Mesothelial cell of epicardium (in vitro differentiated cells): ENCODE data around the gene FOXN1. TPM values are rescaled to one million over a fixed set of nuclear protein-coding genes. Genes with fewer than 3 reads are reported as not detected.

Experiments used
- DNase-seq, 2 experiments: peaks; one replicate each; pipeline ENCODE4 v3.0.0; 2021; ENCODE audit warnings: low spot score in 2 of 2; ENCODE audit not compliant: unreplicated experiment in 2 of 2
- H3K27ac Mint-ChIP-seq: 2 replicates; pipeline ENCODE4 v1.8.0; 2021; ENCODE audit warnings: mixed read lengths
- H3K27me3 Mint-ChIP-seq: 2 replicates; pipeline ENCODE4 v1.8.0; 2021; ENCODE audit warnings: low read depth, mixed read lengths
- H3K36me3 Mint-ChIP-seq: 2 replicates; pipeline ENCODE4 v1.8.0; 2021; ENCODE audit warnings: mixed read lengths
- H3K4me1 Mint-ChIP-seq: 2 replicates; pipeline ENCODE4 v1.8.0; 2021; ENCODE audit warnings: mixed read lengths
- H3K4me3 Mint-ChIP-seq: 2 replicates; pipeline ENCODE4 v1.8.0; 2021; ENCODE audit warnings: mild to moderate bottlenecking, moderate library complexity, mixed read lengths
- H3K9me3 Mint-ChIP-seq: 2 replicates; pipeline ENCODE4 v1.8.0; 2021; ENCODE audit warnings: mixed read lengths
- CTCF ChIP-seq: fragments of 200-600 bp; sonication (generic); IDR thresholded peaks from one replicate; pipeline ENCODE4 v1.5.0; 2021; ENCODE audit warnings: antibody characterized with exemption; ENCODE audit not compliant: unreplicated experiment
- total RNA-seq: library from RNA; stranded (reverse); gene quantifications from 3 replicates; pipeline ENCODE4 v1.2.1, GENCODE V29; 2021

FOXN1 gene
- total RNA-seq, 1 donor from 2014 or later = 0.34 TPM

GRCh38 chr17:28526381-28526780 is 20.2 kb downstream of the FOXN1 start:
- no peak for TF ChIP-seq CTCF
- Mint-ChIP-seq H3K27ac (no peak overlapping the region), H3K36me3 (no peaks in the 10 kb centered on the region), H3K4me1 (peaks cover 20% of the 10 kb centered on the region), H3K27me3 (no peaks in the 10 kb centered on the region), H3K4me3 (no peak overlapping the region), H3K9me3 (no peaks in the 10 kb centered on the region)
- no peak for DNase-seq

- Mint-ChIP-seq H3K9me3 (no peaks in the 10 kb centered on the region), H3K4me1 (peaks cover 20% of the 10 kb centered on the region), H3K27me3 (no peaks in the 10 kb centered on the region), H3K36me3 (no peaks in the 10 kb centered on the region), H3K27ac (no peak overlapping the region), H3K4me3 (no peak overlapping the region)
- TF ChIP-seq CTCF = no peak
- DNase-seq = no peak
These were observed 21.1 kb downstream of the FOXN1 start for GRCh38 chr17:28527181-28527681.

- H3K36me3 Mint-ChIP-seq = no peaks in the 10 kb centered on the region
- TF ChIP-seq CTCF = no peak
- no peak for DNase-seq
- no peaks in the 10 kb centered on the region for H3K9me3 Mint-ChIP-seq
- no peak overlapping the region for H3K4me3 Mint-ChIP-seq
- H3K4me1 Mint-ChIP-seq = peaks cover 20% of the 10 kb centered on the region
- H3K27ac Mint-ChIP-seq = no peak overlapping the region
- no peaks in the 10 kb centered on the region for H3K27me3 Mint-ChIP-seq
These were observed 21.7 kb downstream of the FOXN1 start for GRCh38 chr17:28527859-28528258.

- Mint-ChIP-seq H3K36me3 (no peaks in the 10 kb centered on the region), H3K27ac (no peak overlapping the region), H3K27me3 (no peaks in the 10 kb centered on the region), H3K9me3 (no peaks in the 10 kb centered on the region), H3K4me1 (peaks cover 20% of the 10 kb centered on the region), H3K4me3 (no peak overlapping the region)
- TF ChIP-seq CTCF = no peak
- no peak for DNase-seq
These were observed 22.3 kb downstream of the FOXN1 start for GRCh38 chr17:28528327-28529012.

- H3K4me1 Mint-ChIP-seq = peaks cover 20% of the 10 kb centered on the region
- no peaks in the 10 kb centered on the region for H3K36me3 Mint-ChIP-seq
- H3K9me3 Mint-ChIP-seq = no peaks in the 10 kb centered on the region
- no peak overlapping the region for H3K4me3 Mint-ChIP-seq
- DNase-seq = no peak
- no peaks in the 10 kb centered on the region for H3K27me3 Mint-ChIP-seq
- no peak for TF ChIP-seq CTCF
- no peak overlapping the region for H3K27ac Mint-ChIP-seq
These were observed 22.9 kb downstream of the FOXN1 start for GRCh38 chr17:28529013-28529400.
